Stimulated activated CD4-positive, alpha-beta T cell treated with anti-CD3 and anti-CD28 coated beads, TNF-alpha, amount 100 ng/mL, for 1 hour (primary cell): ENCODE measurements around the gene SLC25A48.

Experiments
- DNase-seq, 3 donors: peaks; one replicate each; pipeline ENCODE4 v3.0.0-alpha.2; 2020; ENCODE audit warnings: low read depth in 3 of 3, low spot score in 1 of 3

SLC25A48 gene

GRCh38 chr5:135880801-135881200, 46.3 kb downstream of the SLC25A48 start:
- no peak for DNase-seq

GRCh38 chr5:135881244-135881643, 46.8 kb downstream of the SLC25A48 start:
- no peak for DNase-seq

DNA sequence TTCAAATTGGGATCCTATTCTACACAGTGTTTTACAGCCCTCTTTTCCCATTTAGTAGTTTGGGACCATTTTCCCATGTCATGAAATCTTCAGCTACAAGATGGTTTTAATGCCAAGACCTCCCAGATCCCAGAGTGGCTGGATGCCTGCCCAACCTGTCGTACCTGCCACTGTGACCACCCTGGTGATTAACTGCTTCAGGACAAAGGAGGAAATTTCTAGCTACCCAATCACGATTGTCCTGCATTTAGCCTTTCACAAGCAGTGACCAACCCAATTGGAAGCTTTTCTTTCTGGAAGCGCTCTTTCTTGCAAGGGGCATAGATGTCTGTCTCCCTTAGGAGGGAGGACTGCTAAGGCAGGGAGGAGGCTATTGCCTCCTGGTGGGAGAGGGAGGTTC, 47.4 kb downstream of the SLC25A48 start:
- no peak for DNase-seq

- no peak for DNase-seq
Measured at GRCh38 chr5:135883026-135883425, 48.6 kb downstream of the SLC25A48 start.

DNA sequence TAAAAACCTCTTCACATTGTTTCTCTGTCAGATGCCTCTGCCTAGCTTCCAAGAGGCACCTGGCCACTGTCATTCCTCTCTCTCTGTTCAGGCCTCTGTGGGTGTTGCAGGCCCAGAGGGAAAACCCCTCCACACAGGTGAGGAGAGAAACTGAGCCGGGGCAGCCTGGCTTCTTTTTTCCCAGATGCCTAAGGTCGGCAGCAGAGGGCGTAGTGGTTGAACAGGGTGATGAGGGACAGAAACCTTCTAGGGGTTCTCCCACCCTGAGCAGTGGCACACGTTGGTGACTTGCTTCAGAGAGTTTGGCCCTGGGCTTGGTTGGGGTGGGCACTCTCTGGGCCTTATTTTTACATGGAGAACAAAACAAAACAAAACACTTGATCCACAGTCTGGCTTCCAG, 49.0 kb downstream of the SLC25A48 start:
- DNase-seq, result no peak

DNA sequence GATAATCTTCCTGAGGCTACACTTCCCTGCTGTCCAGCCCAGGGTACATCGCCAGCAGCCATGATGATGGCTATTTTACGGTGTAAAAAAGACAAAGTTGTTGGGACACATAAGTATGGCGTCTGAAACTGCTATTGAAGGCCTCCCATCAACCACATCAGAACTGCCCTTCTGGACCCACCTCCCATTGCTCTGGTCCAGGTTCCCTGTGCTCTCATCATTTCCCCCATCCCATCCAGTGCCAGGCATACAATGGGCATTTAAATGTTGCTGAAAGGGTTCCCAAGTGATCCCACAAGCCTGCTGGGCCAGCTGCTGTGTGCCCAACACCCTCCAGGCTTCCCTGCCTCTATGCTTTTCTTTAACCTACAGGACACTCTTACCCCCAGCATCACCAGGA, 50.6 kb downstream of the SLC25A48 start:
- DNase-seq, result no peak

DNA sequence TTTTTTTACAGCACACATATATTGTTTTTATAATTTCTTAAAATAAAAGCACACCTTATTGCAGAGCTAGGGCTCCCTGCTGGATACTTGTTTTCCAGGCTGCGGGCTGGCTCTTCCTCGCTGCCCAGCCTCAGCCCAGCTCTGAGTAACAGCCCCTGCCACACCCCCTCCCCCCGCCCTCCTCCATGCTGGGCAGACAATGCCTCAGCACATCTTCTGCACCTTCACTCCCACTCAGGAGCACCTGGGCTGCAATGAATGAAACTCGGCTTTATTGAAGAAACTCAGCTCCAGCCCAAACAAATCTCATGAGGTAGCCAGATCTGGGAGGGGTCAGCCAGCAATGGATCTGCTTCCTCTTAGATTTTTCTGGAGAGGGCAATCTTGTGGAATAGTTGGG, 51.7 kb downstream of the SLC25A48 start:
- DNase-seq, result no peak

DNA sequence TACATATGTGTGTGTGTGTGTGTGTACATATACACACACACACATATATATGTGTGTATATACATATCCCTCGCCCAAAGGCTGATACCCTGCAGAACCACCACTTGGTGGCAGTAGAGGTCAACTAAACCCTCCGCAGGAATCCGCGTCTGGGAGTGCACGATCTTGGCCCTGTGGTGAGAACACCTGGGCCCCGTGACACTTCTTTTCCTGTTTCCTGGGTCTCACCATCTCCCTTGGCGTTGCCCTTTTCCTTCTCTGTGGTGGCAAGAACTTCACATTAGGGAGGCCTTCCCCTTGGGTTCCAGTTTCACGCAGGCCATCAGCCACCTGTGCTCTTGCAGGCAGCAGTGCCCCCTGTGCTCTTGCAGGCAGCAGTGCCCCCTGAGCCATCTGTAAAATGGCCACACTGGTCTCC, 53.0 kb downstream of the SLC25A48 start:
- peak; percentile 10 to 35 (median 18) for DNase-seq

DNA sequence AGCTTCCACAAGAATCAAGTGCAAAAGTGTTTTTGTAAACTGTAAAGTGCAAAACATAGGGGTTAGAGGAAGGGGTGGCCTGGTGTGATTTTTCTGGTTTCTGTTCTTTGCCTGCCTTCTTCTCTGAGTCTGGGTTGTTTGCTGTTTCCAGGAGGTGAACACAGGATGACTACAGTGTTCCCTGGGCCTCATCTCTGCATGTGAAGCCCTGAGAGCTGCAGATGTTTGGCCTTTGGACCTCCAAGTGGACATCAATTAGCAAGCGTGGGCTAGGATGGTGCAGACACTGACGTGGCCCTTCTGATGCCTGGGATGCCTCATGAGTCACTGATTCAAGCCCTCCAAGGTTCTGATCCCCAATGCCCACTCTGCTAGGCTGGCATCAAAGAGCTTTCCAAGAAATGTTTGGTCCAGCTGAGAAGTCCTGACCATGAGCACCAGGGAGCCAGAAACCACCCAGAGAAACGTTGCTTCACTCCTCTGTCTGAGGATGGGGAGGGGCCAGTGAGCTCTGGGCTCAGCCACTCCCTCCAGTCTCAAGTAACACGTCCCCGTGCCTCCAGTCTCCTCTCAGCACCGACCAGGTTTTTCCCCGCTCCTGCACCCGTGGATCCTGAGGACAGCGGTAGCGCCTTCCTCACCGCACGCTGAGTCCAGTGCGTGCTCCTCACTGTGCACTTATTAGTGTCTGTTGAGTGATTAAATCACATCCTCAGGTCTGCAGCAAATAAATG, 53.6 kb downstream of the SLC25A48 start:
- DNase-seq, result no peak

DNA sequence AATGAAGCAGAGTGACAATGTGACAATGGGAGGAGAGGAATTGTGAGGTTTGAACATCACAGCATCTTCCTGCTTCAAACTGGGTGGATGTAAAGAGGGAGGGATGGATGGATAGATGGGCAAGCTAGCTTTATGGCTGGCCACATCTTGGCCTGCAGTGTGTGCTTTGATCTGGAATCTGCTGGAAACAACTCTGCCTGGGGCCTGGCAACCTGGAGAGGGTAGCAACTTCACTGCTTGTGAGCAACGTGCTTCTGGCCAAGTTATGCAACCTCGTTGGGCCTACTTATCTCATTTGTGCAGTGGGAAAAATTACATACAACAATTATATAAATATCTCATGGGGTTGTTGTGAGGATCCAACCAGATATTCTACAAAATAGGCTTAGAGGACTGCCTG, 55.8 kb downstream of the SLC25A48 start:
- no peak for DNase-seq

DNA sequence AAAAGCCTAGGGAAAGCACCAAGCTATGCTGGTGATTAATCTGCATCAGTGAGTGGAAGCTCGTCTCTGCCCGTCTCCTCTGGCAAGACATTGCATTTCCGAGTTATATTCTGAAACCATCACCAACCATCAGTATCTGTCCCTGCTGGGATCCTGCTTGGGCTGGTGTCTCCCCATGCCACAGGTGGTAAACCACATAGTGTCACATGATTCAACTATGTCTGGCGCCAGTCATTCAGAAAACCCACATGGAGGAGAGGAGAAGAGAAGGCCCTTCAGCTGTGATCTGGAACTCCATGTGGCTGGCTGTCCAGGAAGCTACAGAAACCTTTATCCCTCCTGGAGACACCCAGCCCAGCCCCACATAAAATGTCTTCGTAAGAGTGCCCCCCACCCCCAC, 56.4 kb downstream of the SLC25A48 start:
- no peak for DNase-seq

DNA sequence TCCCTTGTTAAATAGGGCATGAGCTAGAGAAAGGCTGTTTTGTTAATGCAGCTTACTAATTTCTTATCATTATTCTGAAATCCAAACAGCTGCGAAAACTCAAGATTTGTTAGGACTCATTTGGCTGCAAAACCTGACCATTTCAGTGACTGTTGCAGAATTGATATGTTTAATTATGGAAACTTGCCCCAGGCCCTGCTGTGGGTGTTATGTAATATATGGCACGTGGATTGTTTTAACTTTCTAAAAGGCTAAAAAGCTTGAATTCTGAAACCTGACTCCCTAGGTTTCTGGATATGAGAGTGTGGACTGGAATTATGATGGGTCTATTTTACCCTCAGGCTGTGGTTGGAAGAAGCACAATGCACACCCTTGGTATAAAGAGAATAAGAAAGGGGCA, 56.8 kb downstream of the SLC25A48 start:
- DNase-seq, result no peak

DNA sequence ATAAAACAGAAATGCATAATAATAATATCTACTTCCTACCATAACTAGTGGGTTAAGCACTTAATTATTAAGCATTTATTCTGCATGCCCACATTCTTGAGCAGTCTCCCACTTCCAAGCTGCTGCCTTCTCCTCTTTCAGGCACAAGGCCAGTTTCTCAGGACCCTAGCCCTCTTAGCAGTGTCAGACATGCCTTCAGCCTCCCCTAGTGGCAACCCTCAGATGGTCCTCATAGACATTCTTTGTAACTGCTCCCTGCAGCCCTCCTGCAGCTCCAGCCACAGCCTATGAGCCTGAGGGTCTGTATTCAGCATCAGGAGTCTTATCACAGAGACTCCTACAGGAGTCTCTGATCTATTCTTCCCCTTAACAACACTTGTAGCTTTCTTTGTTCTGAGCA, 57.3 kb downstream of the SLC25A48 start:
- DNase-seq, result no peak

GRCh38 chr5:135894276-135894675, 59.8 kb downstream of the SLC25A48 start:
- DNase-seq, result no peak

- DNase-seq, result no peak
Measured at GRCh38 chr5:135894789-135895188, 60.3 kb downstream of the SLC25A48 start.

DNA sequence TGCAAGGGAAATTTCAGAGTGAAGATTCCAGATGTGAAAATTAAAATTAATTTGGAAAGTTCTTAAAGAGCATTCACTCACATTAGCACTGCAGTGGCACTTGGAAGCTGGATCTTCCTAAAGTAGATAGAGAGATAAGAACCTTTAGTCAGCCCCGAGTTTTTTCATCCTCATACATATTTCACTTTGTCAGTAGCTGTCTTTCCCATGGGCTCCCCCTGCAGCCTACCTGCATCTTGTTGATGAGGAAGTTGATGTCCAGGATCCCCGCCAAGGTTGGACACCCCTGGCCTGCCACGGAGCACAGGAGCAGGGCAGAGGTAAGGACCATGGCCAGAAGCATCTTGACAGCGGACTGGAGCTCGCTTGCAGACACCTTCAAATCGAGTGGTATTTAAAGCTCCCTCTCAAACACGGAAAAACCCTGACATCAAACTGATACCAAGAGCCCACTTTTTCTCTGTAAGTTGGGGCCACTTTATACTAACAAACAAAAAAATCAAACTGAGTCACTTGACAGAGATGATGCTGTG, 61.1 kb downstream of the SLC25A48 start, which contains the start of gene IL9:
Gene IL9 (minus strand): TSS at position 368 of the 533 bp plus-strand sequence. CDS start 25 bp downstream, at position 343.
- no peak for DNase-seq

DNA sequence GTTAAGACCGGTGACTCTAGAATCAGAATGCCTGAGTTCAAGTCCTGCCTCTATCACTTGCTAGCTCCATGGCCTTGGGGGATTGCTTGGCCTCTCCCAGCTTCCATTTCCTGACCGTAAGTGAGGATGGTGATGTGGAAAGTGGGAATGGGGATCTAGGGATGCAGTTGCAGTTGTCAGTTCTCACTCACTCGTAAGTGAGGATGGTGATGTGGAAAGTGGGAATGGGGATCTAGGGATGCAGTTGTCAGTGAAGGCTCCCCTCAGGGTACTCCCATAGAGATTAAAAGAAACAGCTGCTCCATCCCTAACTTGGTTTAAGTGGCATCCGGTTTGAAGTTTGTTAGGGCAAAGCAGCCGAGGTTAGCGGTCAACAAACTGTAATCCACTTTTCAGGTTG, 64.2 kb downstream of the SLC25A48 start:
- DNase-seq, result no peak

GRCh38 chr5:135900276-135900675, 65.8 kb downstream of the SLC25A48 start:
- no peak for DNase-seq

GRCh38 chr5:135901633-135902032, 67.2 kb downstream of the SLC25A48 start:
- no peak for DNase-seq

- no peak for DNase-seq
Measured at GRCh38 chr5:135905144-135905543, 70.7 kb downstream of the SLC25A48 start.

- DNase-seq, result no peak
Measured at GRCh38 chr5:135913713-135914626, 79.5 kb downstream of the SLC25A48 start.

DNA sequence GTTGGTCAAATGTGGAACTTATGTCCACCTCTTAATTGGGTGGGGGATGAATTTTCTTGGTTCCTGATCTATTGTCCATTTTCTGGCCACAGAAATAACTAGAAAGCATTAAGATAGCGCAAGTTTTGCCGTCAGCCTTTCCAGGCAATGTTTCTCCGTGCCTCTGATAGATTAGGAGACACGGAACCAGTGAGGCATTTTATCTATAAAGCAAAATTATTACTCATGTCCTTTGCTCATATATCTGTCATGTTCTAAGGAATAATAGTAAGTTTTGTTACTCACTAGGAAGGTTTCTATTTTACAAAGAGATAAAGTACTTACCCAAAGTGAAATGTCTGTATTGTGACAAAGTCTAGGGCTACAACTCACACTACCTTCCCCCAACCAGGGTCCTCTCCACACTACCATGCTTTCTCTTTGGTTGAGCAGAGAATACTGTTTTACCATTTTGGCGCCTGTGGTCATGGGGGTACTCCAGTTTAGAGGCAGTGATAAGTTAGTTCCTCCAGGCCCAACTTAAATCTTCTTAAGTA, 81.1 kb downstream of the SLC25A48 start:
- DNase-seq, result no peak
